ENCODE data around the gene CEACAM7.
"Not testable (repeated sequence)": the region's sequence is repeated elsewhere in the genome, so short reads cannot be mapped to it uniquely, and the experiment has no call there.

CEACAM7 gene

GRCh38 chr19:41656756-41657155 is 31.3 kb downstream of the CEACAM7 start:
- DNase-seq (ENCODE audit: low read depth, low spot score), result not testable (repeated sequence)

GRCh38 chr19:41652250-41652649 is 35.8 kb downstream of the CEACAM7 start:
- no peak for DNase-seq (ENCODE audit: low read depth, low spot score)

GRCh38 chr19:41649827-41650226 is 38.2 kb downstream of the CEACAM7 start:
- no peak for DNase-seq (ENCODE audit: low read depth, low spot score)

GRCh38 chr19:41646589-41647204 is 41.4 kb downstream of the CEACAM7 start:
- no peak for DNase-seq (ENCODE audit: low read depth, low spot score)

GRCh38 chr19:41641879-41642485 is 46.1 kb downstream of the CEACAM7 start:
- peak; percentile 69 for DNase-seq (ENCODE audit: low read depth, low spot score)

GRCh38 chr19:41638641-41639081 is 49.4 kb downstream of the CEACAM7 start:
- DNase-seq (ENCODE audit: low read depth, low spot score), result no peak

- no peak for DNase-seq (ENCODE audit: low read depth, low spot score)
These were observed 50.6 kb downstream of the CEACAM7 start for GRCh38 chr19:41637484-41637883.

- DNase-seq (ENCODE audit: low read depth, low spot score), result no peak
These were observed 59.9 kb downstream of the CEACAM7 start for GRCh38 chr19:41627966-41628675.

- no peak for DNase-seq (ENCODE audit: low read depth, low spot score)
These were observed 61.2 kb downstream of the CEACAM7 start, which contains the start of gene CEACAM4 for GRCh38 chr19:41626877-41627276. TSS of gene CEACAM4 (minus strand) at chr19:41627074. CDS start at chr19:41626963, 111 bp downstream.

GRCh38 chr19:41626278-41626677 is 61.8 kb downstream of the CEACAM7 start:
- no peak for DNase-seq (ENCODE audit: low read depth, low spot score)

- DNase-seq (ENCODE audit: low read depth, low spot score), result no peak
These were observed 63.1 kb downstream of the CEACAM7 start for GRCh38 chr19:41624937-41625336.

GRCh38 chr19:41624515-41624914 is 63.6 kb downstream of the CEACAM7 start:
- no peak for DNase-seq (ENCODE audit: low read depth, low spot score)

GRCh38 chr19:41623360-41623759 is 64.7 kb downstream of the CEACAM7 start:
- no peak for DNase-seq (ENCODE audit: low read depth, low spot score)
